Natural killer cell (primary cell): ENCODE results near the gene ERC1. TPM values are rescaled to one million over a fixed set of nuclear protein-coding genes. Genes with fewer than 3 reads are reported as not detected.

Source experiments
- ATAC-seq, 3 donors: fragments of 150-1000 bp in 2 of 3; fragments of 200-7000 bp in 1 of 3; cut with Tn5 transposase; 1 replicate in 1 of 3; 2 replicates in 2 of 3; pipeline ENCODE4 v1.10.0; 2021; ENCODE audit warnings: mild to moderate bottlenecking in 2 of 3, moderate library complexity in 2 of 3
- DNase-seq, 2 donors: peaks; one replicate each; pipeline versions ENCODE4 v3.0.0 to v3.0.0-alpha.2; 2013 to 2021; ENCODE audit warnings: mixed read lengths in 1 of 2
- H3K27ac ChIP-seq: one replicate; pipeline ENCODE4 v1.5.1; 2013; ENCODE audit warnings: mild to moderate bottlenecking, low read length
- H3K27me3 ChIP-seq: one replicate; pipeline ENCODE4 v1.6.1; 2013; ENCODE audit warnings: low read length; ENCODE audit not compliant: control insufficient read depth, insufficient read depth
- H3K36me3 ChIP-seq: one replicate; pipeline ENCODE4 v1.6.1; 2013; ENCODE audit warnings: low read length; ENCODE audit not compliant: control insufficient read depth, insufficient read depth
- H3K4me1 ChIP-seq: one replicate; pipeline ENCODE4 v1.6.1; 2013; ENCODE audit warnings: low read length; ENCODE audit not compliant: control insufficient read depth, insufficient read depth
- H3K4me3 ChIP-seq: one replicate; pipeline ENCODE4 v1.5.1; 2013; ENCODE audit warnings: low read length
- H3K9me3 ChIP-seq: one replicate; pipeline ENCODE4 v1.6.1; 2013; ENCODE audit warnings: low read length; ENCODE audit not compliant: control insufficient read depth, insufficient read depth
- H3K27ac Mint-ChIP-seq, 2 donors: one replicate each; pipeline ENCODE4 v1.8.0; 2022; ENCODE audit warnings: mild to moderate bottlenecking in 2 of 2, mixed read lengths in 2 of 2, moderate library complexity in 1 of 2
- H3K27me3 Mint-ChIP-seq, 2 donors: one replicate each; pipeline ENCODE4 v1.8.0; 2022; ENCODE audit warnings: low read depth in 2 of 2, mixed read lengths in 2 of 2
- H3K36me3 Mint-ChIP-seq: one replicate; pipeline ENCODE4 v1.8.0; 2022; ENCODE audit warnings: mixed read lengths
- H3K4me1 Mint-ChIP-seq, 2 donors: one replicate each; pipeline ENCODE4 v1.8.0; 2022; ENCODE audit warnings: mixed read lengths in 2 of 2
- H3K4me3 Mint-ChIP-seq: one replicate; pipeline ENCODE4 v1.8.0; 2022; ENCODE audit warnings: mild to moderate bottlenecking, moderate library complexity, mixed read lengths
- H3K9me3 Mint-ChIP-seq, 2 donors: one replicate each; pipeline ENCODE4 v1.8.0; 2022; ENCODE audit warnings: mixed read lengths in 2 of 2
- WGBS: methylation state at CpG from one replicate; pipeline ENCODE4 v1.1.7; 2013; ENCODE audit warnings: missing lambda C conversion rate; ENCODE audit not compliant: insufficient coverage; 5-methylcytosine and 5-hydroxymethylcytosine counted together
- intact Hi-C: fragments of 100-400 bp; cut with micrococcal nuclease; formaldehyde crosslinking; loops from one replicate; pipeline ENCODE4 v1.14.2; 2022
- total RNA-seq, 4 donors: library from RNA; stranded (reverse); fragments of 120-200 nt in 1 of 4; gene quantifications; one replicate each; pipeline versions ENCODE4 v1.2.3 to v1.2.4, GENCODE V29; 2013 to 2022
- TF ChIP-seq, protein P1 (sequence below): fragments of 200-600 bp; IDR thresholded peaks from one replicate; pipeline ENCODE4 v1.8.0; 2022; ENCODE audit warnings: antibody characterized with exemption

ERC1 gene
- total RNA-seq, 3 donors from 2014 or later (not counting 1 experiment from before 2014, with no cell fraction given) = 43.5 to 54.0 (median 44.9) TPM

DNA sequence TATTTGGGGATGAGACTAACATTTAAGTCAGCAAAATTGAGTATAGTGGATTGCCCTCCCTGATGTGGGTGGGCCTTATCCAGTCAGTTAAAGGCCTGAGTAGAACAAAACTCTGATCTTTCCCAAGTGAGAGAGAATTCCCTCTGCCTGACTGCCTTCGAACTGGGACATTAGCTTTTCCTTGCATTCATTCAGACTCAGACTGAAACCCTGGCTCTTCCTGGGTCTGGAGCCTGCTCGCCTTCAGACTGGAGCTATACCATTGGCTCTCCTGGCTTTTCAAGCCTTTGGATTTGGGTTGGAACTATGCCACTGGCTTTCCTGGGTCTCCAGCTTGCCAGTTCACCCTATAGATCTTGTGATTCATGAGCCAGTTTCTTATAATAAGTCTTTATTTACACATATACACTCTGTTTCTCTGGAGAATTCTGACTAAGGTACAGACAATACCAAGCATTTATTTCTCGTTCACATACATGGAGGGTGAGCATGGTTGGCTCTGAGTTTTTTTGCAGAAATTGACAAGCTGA, 296.5 kb downstream of the ERC1 start:
- Histone ChIP-seq H3K36me3 (no peaks in the 10 kb centered on the region), H3K4me3 (no peak overlapping the region), H3K27me3 (no peaks in the 10 kb centered on the region), H3K4me1 (no peaks in the 10 kb centered on the region), H3K27ac (no peak overlapping the region), H3K9me3 (no peaks in the 10 kb centered on the region)
- Mint-ChIP-seq H3K4me3 (no peak overlapping the region), H3K27ac (no peak overlapping the region), H3K4me1 (no peaks in the 10 kb centered on the region), H3K27me3 (no peaks in the 10 kb centered on the region), H3K36me3 (no peaks in the 10 kb centered on the region), H3K9me3 (no peaks in the 10 kb centered on the region)
- DNase-seq = no peak
- TF ChIP-seq, protein P1, sequence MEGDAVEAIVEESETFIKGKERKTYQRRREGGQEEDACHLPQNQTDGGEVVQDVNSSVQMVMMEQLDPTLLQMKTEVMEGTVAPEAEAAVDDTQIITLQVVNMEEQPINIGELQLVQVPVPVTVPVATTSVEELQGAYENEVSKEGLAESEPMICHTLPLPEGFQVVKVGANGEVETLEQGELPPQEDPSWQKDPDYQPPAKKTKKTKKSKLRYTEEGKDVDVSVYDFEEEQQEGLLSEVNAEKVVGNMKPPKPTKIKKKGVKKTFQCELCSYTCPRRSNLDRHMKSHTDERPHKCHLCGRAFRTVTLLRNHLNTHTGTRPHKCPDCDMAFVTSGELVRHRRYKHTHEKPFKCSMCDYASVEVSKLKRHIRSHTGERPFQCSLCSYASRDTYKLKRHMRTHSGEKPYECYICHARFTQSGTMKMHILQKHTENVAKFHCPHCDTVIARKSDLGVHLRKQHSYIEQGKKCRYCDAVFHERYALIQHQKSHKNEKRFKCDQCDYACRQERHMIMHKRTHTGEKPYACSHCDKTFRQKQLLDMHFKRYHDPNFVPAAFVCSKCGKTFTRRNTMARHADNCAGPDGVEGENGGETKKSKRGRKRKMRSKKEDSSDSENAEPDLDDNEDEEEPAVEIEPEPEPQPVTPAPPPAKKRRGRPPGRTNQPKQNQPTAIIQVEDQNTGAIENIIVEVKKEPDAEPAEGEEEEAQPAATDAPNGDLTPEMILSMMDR = no peak
- WGBS = 90% methylated on average over 2 of the region's 3 CpGs
- intact Hi-C loops = no loop called here
- ATAC-seq = no peak

DNA sequence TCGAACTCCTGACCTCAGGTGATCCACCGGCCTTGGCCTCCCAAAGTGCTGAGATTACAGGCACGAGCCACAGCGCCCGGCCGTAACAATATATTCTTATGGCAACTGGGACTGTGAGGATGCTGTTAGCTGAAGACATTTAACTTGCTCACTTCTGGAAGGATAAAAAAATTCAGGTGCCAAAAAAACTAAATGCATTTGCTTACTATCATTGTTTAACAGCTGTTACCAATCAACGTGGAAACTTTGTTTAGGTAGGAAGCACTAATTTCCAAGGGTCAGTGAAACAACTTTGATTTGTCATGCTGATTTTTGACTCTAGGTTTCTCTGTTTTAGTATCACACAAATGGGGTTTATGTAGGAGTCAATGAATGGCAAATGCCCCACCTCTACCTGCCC, 297.3 kb downstream of the ERC1 start:
- Mint-ChIP-seq H3K4me1 (no peaks in the 10 kb centered on the region), H3K27me3 (no peaks in the 10 kb centered on the region), H3K9me3 (no peaks in the 10 kb centered on the region), H3K27ac (no peak overlapping the region), H3K4me3 (no peak overlapping the region), H3K36me3 (no peaks in the 10 kb centered on the region)
- Histone ChIP-seq H3K4me3 (no peak overlapping the region), H3K9me3 (no peaks in the 10 kb centered on the region), H3K27me3 (no peaks in the 10 kb centered on the region), H3K27ac (no peak overlapping the region), H3K36me3 (no peaks in the 10 kb centered on the region), H3K4me1 (no peaks in the 10 kb centered on the region)
- ATAC-seq (no peak), DNase-seq (no peak)
- WGBS = 97% methylated on average over 5 of the region's 7 CpGs
- TF ChIP-seq, protein P1 = no peak
- intact Hi-C loops = no loop called here

DNA sequence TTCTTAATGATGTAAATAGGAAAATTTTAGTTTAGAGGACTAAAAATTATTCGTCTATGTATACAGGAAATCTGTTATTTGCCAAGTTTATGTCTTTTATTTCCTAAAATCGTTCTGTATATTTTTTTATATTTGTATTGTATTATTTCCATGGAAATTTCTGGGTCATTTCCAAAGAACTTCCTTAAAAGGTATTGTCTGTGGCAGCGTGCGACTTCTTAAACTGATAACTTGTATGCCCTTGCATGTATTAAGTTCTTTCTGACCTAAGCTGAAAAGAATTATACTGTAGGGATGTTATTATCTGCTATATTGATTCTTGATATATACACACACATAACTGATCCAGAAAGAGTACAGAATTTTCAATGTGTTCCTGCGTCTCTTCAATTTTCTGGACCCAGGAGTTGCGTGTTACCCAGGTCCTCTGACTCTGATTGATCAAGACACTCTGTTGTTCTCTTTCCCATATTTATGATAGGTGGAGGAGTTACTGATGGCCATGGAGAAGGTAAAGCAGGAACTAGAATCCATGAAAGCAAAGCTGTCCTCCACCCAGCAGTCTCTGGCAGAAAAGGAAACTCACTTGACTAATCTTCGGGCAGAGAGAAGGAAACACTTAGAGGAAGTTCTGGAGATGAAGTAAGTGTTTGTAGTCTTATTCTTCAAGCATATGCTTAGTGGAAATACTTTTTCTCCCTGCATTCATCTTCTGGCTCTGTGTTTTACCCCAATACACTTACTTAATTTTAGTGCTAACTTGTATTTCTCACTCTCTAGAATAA, 298.5 kb downstream of the ERC1 start:
- no peaks in the 10 kb centered on the region for H3K4me1 Mint-ChIP-seq
- no peaks in the 10 kb centered on the region for H3K27me3 Mint-ChIP-seq
- Histone ChIP-seq H3K27ac (no peak overlapping the region), H3K4me1 (no peaks in the 10 kb centered on the region), H3K4me3 (no peak overlapping the region), H3K9me3 (no peaks in the 10 kb centered on the region), H3K27me3 (no peaks in the 10 kb centered on the region), H3K36me3 (no peaks in the 10 kb centered on the region)
- no peak for DNase-seq
- TF ChIP-seq, protein P1 = no peak
- H3K36me3 Mint-ChIP-seq = no peaks in the 10 kb centered on the region
- no peaks in the 10 kb centered on the region for H3K9me3 Mint-ChIP-seq
- H3K27ac Mint-ChIP-seq = no peak overlapping the region
- intact Hi-C loops = no loop called here
- no peak for ATAC-seq
- H3K4me3 Mint-ChIP-seq = no peak overlapping the region
- WGBS = 88% methylated on average over 5 of the region's 7 CpGs
